ENCODE results near the gene ZNF750. TPM values are rescaled to one million over a fixed set of nuclear protein-coding genes. Genes with fewer than 3 reads are reported as not detected.

ZNF750 gene
- total and polyA plus RNA-seq, 2 experiments from 2014 or later = 0.13 to 0.17 TPM

GRCh38 chr17:82870091-82870491 is 30.3 kb upstream of the ZNF750 start:
- no peak overlapping the region for H3K4me3 Mint-ChIP-seq
- no peaks in the 10 kb centered on the region for H3K27me3 ChIP-seq (ENCODE audit: insufficient read depth)
- H3K79me2 ChIP-seq (replicated peaks; ENCODE audit: insufficient read depth) = peaks cover 40% of the 10 kb centered on the region
- H4K20me1 ChIP-seq (replicated peaks; ENCODE audit: insufficient read depth) = 0 out of 2 replicates have a peak, but pooled peaks cover 5% of the 10 kb centered on the region
- DNase-seq (ENCODE audit: low spot score) (no peak), ATAC-seq (no peak)
- H3K27ac ChIP-seq (ENCODE audit: low read depth) = 0 out of 2 replicates have a peak overlapping the region, but pooled peaks have one; percentile 50
- no peaks in the 10 kb centered on the region for H3K9me2 ChIP-seq (ENCODE audit: insufficient read depth)
- H3K4me1 ChIP-seq (ENCODE audit: insufficient read depth) = no peaks in the 10 kb centered on the region
- H3K4me1 Mint-ChIP-seq = peaks cover 17% of the 10 kb centered on the region
- H3K36me3 ChIP-seq (ENCODE audit: insufficient read depth) = no peaks in the 10 kb centered on the region; the same call in 1 of the 2 replicates
- H2AFZ ChIP-seq = no peak overlapping the region
- H3K4me3 ChIP-seq = no peak overlapping the region
- peak overlapping the region; percentile 83 for H3K27ac Mint-ChIP-seq
- H3F3A ChIP-seq (replicated peaks; ENCODE audit: low read depth) = no peaks in the 10 kb centered on the region
- TF ChIP-seq ZNF462 (CRISPR knock-in tag; IDR thresholded peaks at IDR 0.05) = no peak
- no peak for TF ChIP-seq CREB1 (CRISPR knock-in tag; IDR thresholded peaks at IDR 0.05; ENCODE audit: low read depth)
- no peak for TF ChIP-seq EZH2 (IDR thresholded peaks at IDR 0.05; ENCODE audit: low read depth, unreplicated experiment)
- TF ChIP-seq POLR2AphosphoS5 (IDR thresholded peaks at IDR 0.05; ENCODE audit: low read depth) = no peak
- H3K9me3 Mint-ChIP-seq = no peaks in the 10 kb centered on the region; the same call in 2 of the 3 replicates
- H3K4me2 ChIP-seq = no peak overlapping the region
- H3K36me3 Mint-ChIP-seq (ENCODE audit: low read depth) = peaks cover 24% of the 10 kb centered on the region
- H3K27me3 Mint-ChIP-seq (ENCODE audit: insufficient read depth, low read depth, poor library complexity) = peaks cover 18% of the 10 kb centered on the region

GRCh38 chr17:82869536-82869935 is 29.7 kb upstream of the ZNF750 start:
- H3K4me1 ChIP-seq (ENCODE audit: insufficient read depth) = no peaks in the 10 kb centered on the region
- peaks cover 40% of the 10 kb centered on the region for H3K79me2 ChIP-seq (replicated peaks; ENCODE audit: insufficient read depth)
- Mint-ChIP-seq H3K4me1 (peaks cover 12% of the 10 kb centered on the region), H3K27ac (peak overlapping the region; percentile 58; the same call in 1 of the 2 replicates), H3K4me3 (no peak overlapping the region), H3K27me3 (ENCODE audit: insufficient read depth, low read depth, poor library complexity) (peaks cover 18% of the 10 kb centered on the region), H3K9me3 (no peaks in the 10 kb centered on the region; the same call in 2 of the 3 replicates), H3K36me3 (ENCODE audit: low read depth) (peaks cover 24% of the 10 kb centered on the region)
- H3F3A ChIP-seq (replicated peaks; ENCODE audit: low read depth) = no peaks in the 10 kb centered on the region
- H2AFZ ChIP-seq = no peak overlapping the region
- peak overlapping the region; percentile 50; the same call in 1 of the 2 replicates for H3K27ac ChIP-seq (ENCODE audit: low read depth)
- H4K20me1 ChIP-seq (replicated peaks; ENCODE audit: insufficient read depth) = 0 out of 2 replicates have a peak, but pooled peaks cover 5% of the 10 kb centered on the region
- H3K4me2 ChIP-seq = no peak overlapping the region
- no peak overlapping the region for H3K4me3 ChIP-seq
- no peak for ATAC-seq
- no peaks in the 10 kb centered on the region for H3K9me2 ChIP-seq (ENCODE audit: insufficient read depth)
- H3K27me3 ChIP-seq (ENCODE audit: insufficient read depth) = no peaks in the 10 kb centered on the region
- no peaks in the 10 kb centered on the region; the same call in 1 of the 2 replicates for H3K36me3 ChIP-seq (ENCODE audit: insufficient read depth)
- DNase-seq (ENCODE audit: low spot score) = no peak
- TF ChIP-seq ETS1 (IDR thresholded peaks at IDR 0.05) (no peak), ZNF331 (CRISPR knock-in tag; IDR thresholded peaks at IDR 0.05; ENCODE audit: low read depth) (no peak), EZH2phosphoT487 (IDR thresholded peaks at IDR 0.05; ENCODE audit: unreplicated experiment) (no peak), ZNF114 (CRISPR knock-in tag; IDR thresholded peaks at IDR 0.05) (no peak), NANOG (IDR thresholded peaks at IDR 0.05; ENCODE audit: borderline replicate concordance) (no peak), CREB1 (CRISPR knock-in tag; IDR thresholded peaks at IDR 0.05; ENCODE audit: low read depth) (no peak), POLR2AphosphoS5 (IDR thresholded peaks at IDR 0.05; ENCODE audit: low read depth) (no peak), STAT1 (IDR thresholded peaks at IDR 0.05; ENCODE audit: unreplicated experiment) (no peak), REST (IDR thresholded peaks at IDR 0.05; ENCODE audit: unreplicated experiment) (no peak)

All from GM23338 (cell line).